ENCODE results near the gene TMEM271. TPM values are rescaled to one million over a fixed set of nuclear protein-coding genes. Genes with fewer than 3 reads are reported as not detected.

TMEM271 gene
- total RNA-seq, 2 experiments from 2014 or later: not detected

DNA sequence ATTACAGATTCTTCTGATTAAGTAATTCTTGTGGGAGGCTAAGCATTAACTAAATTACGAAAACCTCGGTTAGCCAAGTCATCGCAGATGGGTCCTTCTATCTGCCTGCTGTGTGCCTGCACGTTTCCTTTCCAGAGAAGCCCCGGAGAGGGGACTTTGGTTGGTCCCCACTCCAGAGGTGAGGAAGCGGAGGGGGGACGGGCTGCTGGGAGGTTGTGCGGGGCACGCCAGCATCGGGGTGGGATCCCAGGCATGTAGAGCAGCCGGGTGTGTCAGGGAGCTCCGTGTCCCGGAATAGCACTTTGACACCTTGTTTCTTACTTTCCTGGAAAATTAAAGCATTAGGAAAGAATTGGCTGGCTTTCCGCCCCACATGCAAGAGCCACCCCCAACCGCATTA, 50.4 kb downstream of the TMEM271 start:
- no peaks in the 10 kb centered on the region for H3K27me3 ChIP-seq (ENCODE audit: control insufficient read depth in 1 of 2, insufficient read depth in 2 of 2, low read length in 2 of 2)
- ATAC-seq (ENCODE audit: poor library complexity) (no peak), DNase-seq (no peak)
- no peak overlapping the region for H3K27ac Mint-ChIP-seq
- peaks cover 76% of the 10 kb centered on the region for H3K36me3 ChIP-seq (ENCODE audit: insufficient read depth, low read length)
- TF ChIP-seq CTCF (IDR thresholded peaks at IDR 0.05): no peak
- H3K36me3 Mint-ChIP-seq (ENCODE audit: low read depth): peaks cover 92% of the 10 kb centered on the region
- H3K4me1 Mint-ChIP-seq (ENCODE audit: low read depth): peaks cover 6% of the 10 kb centered on the region
- ChIA-PET POLR2A (no interaction called here), CTCF (interaction anchor here (0.6 kb wide), 1 partner anchor 20 kb away, joined by 4 read pairs; no protein-coding TSS in a partner anchor)
- no peaks in the 10 kb centered on the region for H3K4me1 ChIP-seq (ENCODE audit: insufficient read depth, low read length)
- intact Hi-C loops (cut with DNase I, micrococcal nuclease): no loop called here
- H3K27me3 Mint-ChIP-seq: no peaks in the 10 kb centered on the region
- no peaks in the 10 kb centered on the region for H3K9me3 Mint-ChIP-seq
- H3K9me3 ChIP-seq (ENCODE audit: control insufficient read depth in 1 of 2, insufficient read depth in 1 of 2, low read length in 2 of 2): peaks cover 0 to 16% of the 10 kb centered on the region in 2 experiments
- no peak overlapping the region for H3K4me3 ChIP-seq (ENCODE audit: low read length)
- no peak overlapping the region for H3K4me3 Mint-ChIP-seq
- H3K27ac ChIP-seq (ENCODE audit: low read depth in 1 of 2, low read length in 2 of 2): no peak overlapping the region

- no peaks in the 10 kb centered on the region for H3K9me3 Mint-ChIP-seq
- POLR2A ChIA-PET: no interaction called here
- Histone ChIP-seq H3K9me3 (ENCODE audit: control insufficient read depth in 1 of 2, insufficient read depth in 1 of 2, low read length in 2 of 2) (peaks cover 0 to 16% of the 10 kb centered on the region in 2 experiments), H3K4me1 (ENCODE audit: insufficient read depth, low read length) (no peaks in the 10 kb centered on the region), H3K4me3 (ENCODE audit: low read length) (no peak overlapping the region), H3K27ac (ENCODE audit: low read depth in 1 of 2, low read length in 2 of 2) (no peak overlapping the region), H3K36me3 (ENCODE audit: insufficient read depth, low read length) (peaks cover 71% of the 10 kb centered on the region), H3K27me3 (ENCODE audit: control insufficient read depth in 1 of 2, insufficient read depth in 2 of 2, low read length in 2 of 2) (no peaks in the 10 kb centered on the region)
- CTCF ChIA-PET: no interaction called here
- H3K27me3 Mint-ChIP-seq: no peaks in the 10 kb centered on the region
- TF ChIP-seq CTCF (IDR thresholded peaks at IDR 0.05): no peak
- ATAC-seq (ENCODE audit: poor library complexity) (no peak), DNase-seq (no peak)
- intact Hi-C loops (cut with DNase I, micrococcal nuclease): no loop called here
- no peak overlapping the region for H3K27ac Mint-ChIP-seq
- H3K4me1 Mint-ChIP-seq (ENCODE audit: low read depth): peaks cover 5% of the 10 kb centered on the region
- peaks cover 89% of the 10 kb centered on the region for H3K36me3 Mint-ChIP-seq (ENCODE audit: low read depth)
- H3K4me3 Mint-ChIP-seq: no peak overlapping the region
These were observed 51.9 kb downstream of the TMEM271 start for GRCh38 chr4:524196-524595.

Other genes starting within 250 kb of the TMEM271 start
- gene ZNF141, start 238.5 kb downstream of the TMEM271 start, total RNA-seq: 10 to 100 TPM; 13.6 to 13.7 TPM
- 10 to 100 TPM; 40.4 to 44.1 TPM for gene ZNF721, start 77.1 kb downstream of the TMEM271 start, total RNA-seq
- gene PIGG, start 77.1 kb downstream of the TMEM271 start, total RNA-seq: 10 to 100 TPM; 67.6 to 72.2 TPM
- gene PDE6B, start 49.3 kb upstream of the TMEM271 start, total RNA-seq: 10 to 100 TPM; 11.4 to 12.4 TPM
- gene ATP5ME, start 98.0 kb upstream of the TMEM271 start, total RNA-seq: 100 to 1,000 TPM; 109 to 126 TPM
- 10 to 100 TPM; 25.3 to 29.2 TPM for gene MYL5, start 98.2 kb upstream of the TMEM271 start, total RNA-seq
- under 1 TPM; 0.22 to 0.91 TPM for gene SLC49A3, start 112.9 kb upstream of the TMEM271 start, total RNA-seq
- gene PCGF3, start 129.5 kb upstream of the TMEM271 start, total RNA-seq: 10 to 100 TPM; 45.1 to 48.6 TPM
- gene CPLX1, start 249.8 kb upstream of the TMEM271 start, total RNA-seq: 1 to 10 TPM; 1.5 TPM

Data from CD4-positive, alpha-beta T cell (primary cell).